Liver (tissue), 4 donors: ENCODE results near the gene ZBTB21. TPM values are rescaled to one million over a fixed set of nuclear protein-coding genes. Genes with fewer than 3 reads are reported as not detected.

Experiments
- NR2F2 ChIP-seq: IDR thresholded peaks from 2 replicates; pipeline ENCODE4 v1.6.1; 2016; ENCODE audit warnings: antibody characterized with exemption
- SP1 ChIP-seq: IDR thresholded peaks from 2 replicates; pipeline ENCODE4 v1.6.1; 2018; ENCODE audit warnings: antibody characterized with exemption, mild to moderate bottlenecking
- polyA plus RNA-seq, 2 donors: library from polyadenylated mRNA; stranded (reverse) in 1 of 2; unstranded in 1 of 2; fragments of 200-250 nt in 1 of 2; fragments of >200 nt in 1 of 2; fragmentation: Nextera tagmentation in 1 of 2; extraction: Ambion mirVana in 1 of 2; gene quantifications; one replicate each; pipeline versions ENCODE4 v1.2.1 to v1.2.3, GENCODE V29; 2013 to 2015
- total RNA-seq, 2 donors: library from RNA; depleted of rRNA; stranded (reverse); fragments of >200 nt; gene quantifications; one replicate each; pipeline ENCODE4 v1.2.3, GENCODE V29; 2014
- donor health status: healthy.
- donor health status: healthy.
- donor health status: healthy.

Gene ZBTB21
- total and polyA plus RNA-seq, 4 donors = 3.1 to 14.1 (median 4.0) TPM

- no peak for TF ChIP-seq SP1
- TF ChIP-seq NR2F2 = no peak
Measured at GRCh38 chr21:41939391-41939790, 70.8 kb downstream of the ZBTB21 start (continued).

Other genes starting within 250 kb of the ZBTB21 start
- gene RIPK4, start 243.3 kb downstream of the ZBTB21 start, total RNA-seq = 10 to 100 TPM in 1 of 2 donors, 1 to 10 TPM in 1; 9.9 to 22.6 TPM
- 1 to 10 TPM; 4.7 to 7.2 TPM for gene RIPK4, start 243.3 kb downstream of the ZBTB21 start, polyA plus RNA-seq
- 1 to 10 TPM; 2.8 to 5.7 TPM for gene PRDM15, start 131.0 kb downstream of the ZBTB21 start, total RNA-seq
- 1 to 10 TPM; 1.2 to 1.4 TPM for gene PRDM15, start 131.0 kb downstream of the ZBTB21 start, polyA plus RNA-seq
- 10 to 100 TPM in 1 of 2 donors, 1 to 10 TPM in 1; 6.7 to 17.9 TPM for gene C2CD2, start 56.3 kb downstream of the ZBTB21 start, total RNA-seq
- 1 to 10 TPM; 2.9 to 5.2 TPM for gene C2CD2, start 56.3 kb downstream of the ZBTB21 start, polyA plus RNA-seq
- gene UMODL1, start 61.0 kb upstream of the ZBTB21 start, total RNA-seq = under 1 TPM; 0.08 to 0.14 TPM
- under 1 TPM in 1 of 2 donors, not detected in 1; 0.08 TPM for gene UMODL1, start 61.0 kb upstream of the ZBTB21 start, polyA plus RNA-seq
- gene ABCG1, start 208.8 kb upstream of the ZBTB21 start, total RNA-seq = 1 to 10 TPM; 7.1 to 9.7 TPM
- gene ABCG1, start 208.8 kb upstream of the ZBTB21 start, polyA plus RNA-seq = 1 to 10 TPM; 1.6 to 3.5 TPM